Activated naive CD4-positive, alpha-beta T cell (primary cell): Measurements from ENCODE around the gene RUNX1.

Experiments used
- DNase-seq, 4 experiments: peaks; one replicate each; lab custom pipeline; 2025; lab: John Stamatoyannopoulos, UW

Gene RUNX1

DNA sequence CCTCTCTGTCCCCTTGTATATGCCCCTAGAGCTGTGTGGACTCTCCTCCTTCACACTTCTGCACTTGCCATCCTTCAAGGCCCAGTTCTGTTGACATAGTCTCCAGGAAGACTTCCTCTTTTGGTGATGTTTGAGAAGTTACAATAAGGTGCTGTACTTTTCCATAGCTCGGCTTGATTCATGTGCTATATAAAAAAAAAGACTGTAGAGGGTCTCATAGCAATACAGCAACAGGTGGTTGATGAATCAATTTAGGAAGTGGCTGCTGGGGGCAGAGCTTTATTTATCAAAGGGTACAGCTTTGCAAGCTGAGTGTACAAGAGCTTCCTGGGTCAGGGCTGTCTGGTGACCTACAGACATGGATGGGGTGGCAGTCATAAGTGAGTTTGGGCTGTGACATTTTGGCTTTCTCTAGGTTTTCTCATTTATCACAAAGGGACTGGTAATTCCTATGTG, 102.7 kb downstream of the RUNX1 start:
- no peak for DNase-seq

DNA sequence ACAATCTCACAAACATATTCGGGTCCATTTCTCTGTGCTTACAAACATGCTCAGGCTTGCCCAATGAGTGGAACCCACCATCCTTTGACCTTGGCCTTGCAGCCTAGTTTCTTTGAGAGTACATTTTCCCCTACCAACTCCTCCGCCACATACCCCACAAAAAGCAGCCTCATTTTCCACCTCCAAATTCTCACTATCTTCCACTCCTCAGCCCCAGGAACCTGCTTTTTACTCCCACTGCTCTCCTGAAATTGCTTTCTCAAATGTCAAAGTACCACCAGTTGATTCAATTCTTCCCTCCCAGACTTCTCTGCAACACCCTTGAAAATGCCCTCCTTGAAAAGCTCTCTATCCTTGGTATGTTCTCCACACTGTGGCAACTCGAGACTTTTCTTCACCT, 103.8 kb downstream of the RUNX1 start:
- DNase-seq = no peak

DNA sequence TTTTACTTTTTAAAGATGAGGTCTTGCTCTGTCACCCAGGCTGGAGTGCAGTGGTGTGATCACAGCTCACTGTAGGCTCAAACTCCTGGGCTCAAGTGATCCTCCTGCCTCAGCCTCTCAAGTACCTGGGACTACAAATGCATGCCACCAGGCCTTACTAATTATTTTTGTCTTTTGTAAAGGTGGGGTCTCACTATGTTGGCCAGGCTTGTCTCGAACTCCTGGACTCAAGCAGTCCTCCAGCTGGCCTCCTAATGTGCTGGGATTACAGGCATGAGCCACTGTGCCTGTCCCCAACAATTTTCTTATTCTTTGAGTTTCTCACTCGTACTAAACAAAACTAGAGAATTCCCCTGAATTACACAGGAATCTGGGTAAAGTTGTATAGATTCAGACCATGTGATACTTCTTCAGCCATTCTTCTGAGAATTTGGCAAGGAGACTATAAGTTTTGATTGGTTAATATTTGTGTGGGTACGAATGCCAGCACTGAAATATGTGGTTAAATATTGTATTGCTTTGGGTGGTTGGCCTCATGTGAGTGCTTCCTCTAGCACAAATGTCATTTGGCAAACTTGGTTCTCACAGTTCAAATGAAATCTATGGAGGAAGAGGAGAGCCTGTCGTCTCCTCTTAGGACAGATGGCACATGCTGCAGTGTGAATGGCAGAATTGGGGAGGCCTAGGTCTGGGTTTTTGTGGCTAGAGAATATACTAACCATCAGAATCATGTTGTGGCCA, 104.9 kb downstream of the RUNX1 start:
- DNase-seq = no peak

DNA sequence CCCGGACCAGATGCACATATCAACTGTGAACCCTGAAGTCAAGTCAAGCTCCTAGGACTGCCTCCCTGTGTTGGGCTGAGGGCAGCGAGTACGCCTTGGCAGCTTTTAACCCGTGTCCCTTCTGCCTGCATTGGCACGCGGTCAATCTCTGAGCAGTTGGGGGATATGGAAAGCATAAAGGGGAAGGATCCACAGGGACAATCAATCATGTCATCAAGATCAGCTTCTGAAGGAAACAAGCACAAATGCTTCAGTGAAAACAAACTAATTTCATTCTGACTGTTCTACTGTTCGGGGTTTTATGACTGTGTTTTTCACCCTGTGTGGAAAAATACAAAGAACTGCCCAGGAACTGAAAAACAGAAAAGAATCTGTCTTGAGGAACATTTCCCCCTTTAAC, 106.2 kb downstream of the RUNX1 start:
- no peak for DNase-seq

DNA sequence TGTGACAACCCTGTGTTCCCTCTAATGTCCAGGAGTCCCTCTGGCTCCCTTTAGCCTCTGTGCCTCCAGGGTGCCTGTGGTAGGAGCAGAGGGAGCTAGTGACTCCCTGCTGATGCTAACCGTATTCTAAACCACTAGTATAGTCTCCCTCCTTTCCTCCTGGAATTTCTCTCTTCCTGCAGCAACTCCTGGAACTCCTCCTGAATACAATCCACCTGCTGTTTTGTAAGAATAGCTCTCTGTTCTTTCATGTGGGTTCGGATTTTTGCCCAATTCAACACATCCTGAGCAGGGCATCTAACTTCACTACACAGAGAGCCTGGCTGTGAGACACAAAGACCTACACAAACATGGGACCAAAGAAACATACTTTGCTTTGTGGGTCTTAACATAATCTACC, 107.9 kb downstream of the RUNX1 start:
- no peak for DNase-seq

DNA sequence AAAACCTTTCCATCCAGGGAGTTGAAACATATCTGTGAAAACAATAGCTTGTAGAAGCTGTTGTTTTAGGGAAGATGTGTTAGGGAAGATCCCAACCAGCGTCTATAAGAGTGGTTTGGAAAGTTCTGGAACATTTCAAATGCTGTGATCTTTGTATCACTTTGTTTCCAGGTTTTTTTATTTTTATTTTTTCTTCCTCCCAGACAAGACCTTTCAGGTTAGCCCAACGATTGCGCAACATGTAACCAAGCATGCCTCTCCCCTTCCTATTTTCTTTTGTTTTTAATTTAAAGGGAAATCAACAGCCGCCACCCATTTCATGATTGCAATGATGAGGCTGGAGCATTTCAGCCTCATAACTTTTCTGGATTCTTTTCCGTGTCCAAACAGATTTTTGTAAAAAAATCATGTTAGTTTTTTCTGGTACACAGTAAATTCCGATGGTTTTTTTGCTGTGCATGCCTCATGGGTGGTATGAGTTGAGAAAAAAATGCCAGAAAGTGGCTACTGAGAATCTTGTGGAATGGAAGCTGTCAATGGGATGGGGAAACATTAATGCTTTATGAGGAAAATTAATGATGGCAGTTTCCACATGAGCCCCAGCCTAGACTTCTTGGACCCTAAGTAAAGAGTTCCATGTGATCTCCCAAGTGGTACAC, 109.3 kb downstream of the RUNX1 start:
- DNase-seq = no peak

DNA sequence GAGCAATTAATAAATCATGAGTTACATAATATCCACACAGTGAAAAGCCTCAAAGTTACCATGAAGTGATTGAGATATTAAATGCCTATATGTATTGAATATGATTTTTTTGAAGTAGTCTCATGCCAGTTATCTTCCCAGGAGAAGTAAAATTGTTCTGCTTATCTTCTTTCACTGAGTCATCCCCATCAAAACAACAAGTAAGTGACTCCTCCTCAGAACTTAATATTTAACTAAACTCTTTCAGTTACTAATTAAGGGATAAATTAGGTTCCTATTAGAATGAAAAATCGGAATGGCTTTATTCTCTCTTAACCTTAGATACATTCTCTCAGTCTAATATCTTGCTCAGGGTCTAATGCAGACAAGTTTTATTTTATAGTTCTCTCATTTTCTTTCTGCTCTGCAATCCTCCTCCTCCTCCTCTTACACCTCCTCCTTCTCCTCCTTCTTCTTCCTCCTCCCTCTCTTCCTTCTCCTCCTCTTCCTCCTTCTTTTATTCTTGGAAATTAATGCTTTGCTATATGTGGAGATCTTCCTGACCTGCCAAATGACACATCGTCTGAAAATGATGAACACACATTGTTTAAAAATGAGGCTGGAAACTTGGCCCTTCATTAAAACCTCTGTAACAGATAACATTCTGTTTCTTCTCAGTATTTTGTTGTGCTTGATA, 110.9 kb downstream of the RUNX1 start:
- DNase-seq = no peak

DNA sequence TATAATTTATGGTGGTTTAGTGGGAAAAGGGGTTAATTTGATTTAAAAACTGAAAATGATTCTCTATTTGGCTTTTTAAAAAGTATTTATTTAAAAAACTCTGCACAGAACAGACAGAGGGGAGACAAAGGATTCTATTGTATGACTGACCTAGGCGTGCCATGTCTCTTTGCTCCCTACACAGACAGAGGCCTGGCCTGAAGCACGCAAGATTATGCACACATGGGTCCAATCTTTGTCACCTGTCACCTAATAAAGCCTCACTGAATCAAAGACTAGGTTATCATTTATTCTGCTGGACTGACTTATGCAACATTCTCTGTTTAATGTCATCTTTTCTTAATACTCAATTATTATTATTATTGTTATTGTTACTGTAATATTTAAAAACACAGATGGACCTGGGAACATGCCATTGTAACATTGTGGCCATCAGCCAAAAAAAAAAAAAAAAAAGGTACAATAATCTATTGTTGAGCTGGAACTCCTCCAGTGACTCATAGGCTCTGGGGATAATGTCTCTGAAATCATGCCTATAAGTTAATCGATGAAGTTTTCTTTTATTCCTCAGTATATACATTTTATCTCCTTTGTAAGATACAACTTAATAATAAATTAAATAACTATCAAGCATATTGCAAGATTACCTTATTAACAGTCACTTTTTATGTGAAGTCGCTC, 112.1 kb downstream of the RUNX1 start:
- no peak for DNase-seq

DNA sequence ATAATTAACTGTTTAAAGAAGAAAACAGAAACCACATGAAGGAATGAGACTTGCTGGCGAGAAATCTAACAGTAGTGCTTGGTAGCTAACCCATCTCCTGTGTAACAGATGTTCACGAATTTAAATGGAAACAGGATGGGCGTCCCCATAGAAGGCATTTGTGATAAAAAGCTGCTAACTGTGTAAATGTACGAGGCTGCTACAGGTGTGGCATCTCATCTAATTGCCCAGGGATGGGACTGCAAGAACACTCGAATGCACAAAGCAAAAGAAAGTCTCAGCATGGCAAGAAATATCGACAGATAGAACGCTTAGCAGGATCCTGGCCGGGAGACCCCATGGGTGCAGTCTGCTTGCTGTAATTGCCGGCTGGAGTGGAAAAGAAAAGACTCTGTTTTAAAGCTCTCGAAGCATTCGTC, 112.7 kb downstream of the RUNX1 start:
- no peak for DNase-seq

DNA sequence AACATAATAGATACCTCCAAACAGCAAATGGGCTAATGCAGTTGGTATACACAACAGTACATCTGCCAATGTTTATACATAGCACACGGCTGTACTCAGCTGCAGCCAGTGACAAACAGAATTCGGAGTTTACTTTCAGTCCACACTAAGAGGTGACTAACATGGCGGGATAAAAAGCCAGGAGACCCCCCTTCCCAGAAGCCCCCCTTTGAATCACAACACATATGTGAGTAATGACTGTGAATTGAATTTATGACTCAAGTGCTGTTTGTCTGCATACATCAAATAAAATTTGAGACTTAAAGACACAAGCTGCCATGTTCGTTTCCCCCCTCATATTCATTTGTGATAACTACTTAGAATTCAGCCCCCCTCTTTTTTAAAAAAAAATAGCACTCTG, 113.2 kb downstream of the RUNX1 start:
- DNase-seq = no peak

DNA sequence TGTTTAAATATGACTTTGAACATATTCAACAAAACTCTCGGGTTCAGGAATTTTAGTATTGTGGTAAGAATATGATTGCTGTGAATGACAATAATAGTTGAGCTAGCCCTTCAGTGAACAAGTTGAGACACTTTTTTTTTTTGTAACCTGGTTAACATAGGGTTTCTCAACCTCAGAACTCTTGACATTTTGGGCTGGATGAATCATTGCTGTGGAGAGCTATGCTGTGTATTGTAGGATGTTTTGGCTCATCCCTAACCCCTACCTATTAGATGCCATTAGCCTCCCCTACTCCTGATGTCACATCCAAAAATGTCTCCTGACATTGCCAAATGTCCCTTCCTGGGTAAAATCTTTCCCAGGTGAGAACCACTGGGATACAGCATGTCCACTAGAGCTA, 113.7 kb downstream of the RUNX1 start:
- no peak for DNase-seq

DNA sequence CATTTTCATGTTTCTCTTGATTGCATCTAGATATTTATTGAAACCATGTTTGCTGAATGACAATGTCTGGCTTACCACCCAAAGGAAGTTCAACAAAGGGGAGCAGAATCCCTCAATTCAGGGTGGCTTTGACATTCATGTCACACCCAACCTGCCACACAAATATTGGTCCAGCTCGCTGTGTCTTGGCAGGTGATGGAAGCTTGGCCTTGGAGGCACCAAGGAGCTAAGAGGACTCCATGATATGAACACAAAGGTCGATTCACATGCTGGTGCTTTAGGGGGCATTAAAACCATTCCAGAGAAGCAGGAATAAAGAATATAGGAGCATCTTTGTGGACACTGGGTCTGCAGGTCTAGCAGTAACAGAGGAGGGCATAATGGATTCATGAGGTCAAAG, 114.8 kb downstream of the RUNX1 start:
- DNase-seq = no peak

DNA sequence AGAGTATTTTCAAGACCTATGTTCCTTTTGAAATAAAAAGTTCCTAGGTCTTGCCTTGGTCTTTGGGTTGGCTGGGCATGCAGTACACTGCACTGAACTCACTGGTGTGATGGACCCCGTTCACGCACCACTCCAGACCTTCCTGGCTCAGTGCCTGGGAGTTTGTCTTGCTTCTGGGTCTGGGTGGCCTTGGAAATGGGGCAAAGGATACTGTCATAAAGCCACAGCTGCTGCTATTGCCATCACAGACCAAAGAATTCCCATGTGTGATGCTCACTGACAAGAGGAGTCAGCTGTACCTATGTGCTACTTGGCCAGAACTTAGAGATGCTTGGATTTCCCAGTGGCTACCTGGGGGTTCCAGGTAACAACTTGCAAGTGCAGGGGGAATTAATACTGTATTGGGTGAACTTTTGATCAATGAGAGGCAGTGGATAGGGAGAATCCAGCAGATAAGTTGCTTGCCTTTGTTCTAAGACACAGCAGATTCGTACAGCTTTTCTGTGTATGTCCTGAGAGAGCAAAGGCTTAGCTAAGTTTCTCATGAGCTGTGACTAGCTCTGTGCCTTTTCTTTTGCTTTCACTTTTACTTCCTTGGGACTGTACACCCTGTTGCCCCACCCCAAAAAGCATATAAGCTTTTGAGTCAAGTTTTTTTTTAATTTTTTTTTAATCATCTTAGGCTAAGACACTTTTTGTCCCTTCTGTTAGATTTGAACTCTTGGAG, 115.3 kb downstream of the RUNX1 start:
- DNase-seq = no peak

DNA sequence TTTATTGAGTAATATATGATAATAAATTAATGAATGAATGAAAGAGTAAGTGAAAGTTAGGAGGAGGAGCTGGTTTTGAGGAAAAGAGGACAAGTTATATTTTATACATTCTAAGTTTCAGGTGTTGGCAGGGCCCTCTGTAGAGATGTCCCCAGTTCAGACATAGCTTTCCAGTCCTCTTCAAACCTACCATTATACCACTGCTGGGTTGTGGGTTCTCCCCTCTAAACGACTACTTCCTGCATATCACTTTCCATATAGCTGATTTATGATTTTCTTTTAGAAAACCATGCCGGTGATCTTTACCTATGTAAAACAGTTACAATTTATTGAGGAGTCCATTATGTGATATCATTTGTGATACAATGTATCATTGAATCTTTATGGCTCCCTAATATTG, 116.9 kb downstream of the RUNX1 start:
- no peak for DNase-seq

DNA sequence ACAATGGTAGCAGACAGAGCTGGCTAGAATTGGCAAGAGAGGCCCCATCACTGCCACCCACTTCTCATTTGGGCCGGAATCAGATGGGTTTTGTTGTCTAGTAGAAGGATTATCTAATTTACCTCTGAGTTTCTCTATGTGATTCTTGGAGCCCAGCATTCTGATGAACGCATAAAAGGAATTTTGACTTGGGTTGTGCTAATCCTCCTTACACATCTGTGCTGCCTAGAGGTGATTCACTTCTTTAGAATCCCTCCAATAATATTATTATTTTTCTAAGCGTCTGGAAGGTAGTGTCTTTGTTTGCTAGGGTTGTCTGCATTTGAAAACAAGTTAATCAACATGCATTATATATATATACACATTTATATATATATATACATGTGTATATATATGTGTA, 118.1 kb downstream of the RUNX1 start:
- no peak for DNase-seq

DNA sequence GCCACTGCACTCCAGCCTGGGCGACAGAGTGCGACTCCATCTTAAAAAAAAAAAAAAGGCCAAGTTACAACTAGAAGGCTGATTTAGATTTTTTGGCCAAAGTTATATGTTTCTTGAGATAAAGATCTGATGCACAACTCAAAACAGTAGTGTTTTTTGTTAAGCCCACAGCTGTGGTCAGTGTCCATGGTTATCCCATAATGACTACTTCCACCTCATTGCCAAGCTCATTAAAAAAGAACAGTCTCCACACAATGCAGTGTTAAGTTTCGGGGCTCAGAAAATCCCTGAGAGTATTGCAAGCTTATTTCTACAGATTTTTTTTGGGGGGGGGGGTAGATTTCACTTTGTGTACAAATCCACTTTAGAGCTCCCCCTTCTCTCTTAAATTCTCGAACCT, 120.5 kb downstream of the RUNX1 start:
- DNase-seq = no peak

DNA sequence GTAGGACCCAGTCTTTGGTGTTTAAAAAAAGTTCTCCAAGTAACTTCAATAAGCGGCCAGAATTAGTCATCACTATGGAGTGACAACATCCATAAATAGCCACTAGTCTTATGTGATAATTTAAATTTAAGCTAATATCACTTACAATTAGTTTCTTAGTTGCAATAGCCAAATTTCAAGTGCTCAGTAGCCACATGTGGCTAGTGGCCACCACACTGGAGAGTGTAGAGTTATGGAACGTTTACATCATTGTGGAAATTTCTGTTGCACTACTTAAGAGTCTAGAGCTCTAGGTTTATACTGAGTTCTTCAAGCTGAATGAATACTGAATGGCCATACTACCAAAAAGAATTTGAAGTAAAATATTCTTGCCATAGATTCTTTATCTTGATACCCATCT, 121.1 kb downstream of the RUNX1 start:
- DNase-seq = no peak

DNA sequence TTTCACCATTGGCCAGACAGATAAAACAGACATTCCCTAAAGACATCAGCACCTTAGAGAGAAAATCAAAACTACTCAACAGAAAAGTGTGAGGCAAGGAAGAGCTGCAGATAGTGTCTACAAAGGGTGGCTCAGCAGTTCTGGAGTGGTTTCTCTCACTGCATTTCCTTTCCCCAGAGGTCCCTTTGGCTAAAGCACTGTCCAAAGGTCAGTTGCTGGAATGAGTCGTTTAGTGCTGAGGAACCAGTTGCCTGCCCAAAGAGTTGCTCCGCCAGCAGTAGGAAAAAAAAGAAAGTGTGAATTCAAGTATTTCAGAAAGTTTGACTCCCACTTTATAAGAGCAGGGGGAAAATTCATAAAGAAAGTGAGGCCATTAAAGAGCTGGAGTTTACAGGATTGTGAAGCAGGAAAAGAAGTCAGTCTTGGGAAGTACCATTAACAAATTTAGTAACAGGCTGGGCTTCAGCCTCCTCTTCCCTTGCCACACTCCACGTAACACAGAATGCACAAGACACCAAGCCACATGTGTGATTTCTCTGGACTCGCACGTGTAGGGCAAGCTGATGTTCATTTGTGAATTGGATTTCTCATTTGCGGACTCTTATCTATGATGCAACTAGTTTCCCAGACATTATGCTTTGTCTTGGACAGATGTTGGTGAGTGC, 122.2 kb downstream of the RUNX1 start:
- no peak for DNase-seq

DNA sequence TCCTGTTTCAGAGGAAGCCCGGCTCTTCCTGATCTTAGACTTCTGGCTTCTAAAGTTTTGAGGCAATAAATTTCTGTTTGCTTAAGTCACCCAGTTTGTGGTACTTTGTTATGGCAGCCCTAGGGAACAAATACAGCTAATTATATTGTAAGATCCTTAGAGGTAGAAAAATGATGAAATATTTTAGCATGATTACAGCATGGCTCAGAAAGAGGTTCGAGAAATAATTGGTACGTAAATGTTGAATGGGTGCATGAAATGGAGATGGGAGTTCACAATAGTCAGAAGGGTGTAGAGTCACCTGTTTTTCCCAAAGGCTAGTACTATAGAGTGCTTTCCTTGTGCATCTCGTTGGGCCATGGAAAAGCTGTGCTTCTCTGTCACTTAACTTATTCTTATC, 123.5 kb downstream of the RUNX1 start:
- DNase-seq = no peak

DNA sequence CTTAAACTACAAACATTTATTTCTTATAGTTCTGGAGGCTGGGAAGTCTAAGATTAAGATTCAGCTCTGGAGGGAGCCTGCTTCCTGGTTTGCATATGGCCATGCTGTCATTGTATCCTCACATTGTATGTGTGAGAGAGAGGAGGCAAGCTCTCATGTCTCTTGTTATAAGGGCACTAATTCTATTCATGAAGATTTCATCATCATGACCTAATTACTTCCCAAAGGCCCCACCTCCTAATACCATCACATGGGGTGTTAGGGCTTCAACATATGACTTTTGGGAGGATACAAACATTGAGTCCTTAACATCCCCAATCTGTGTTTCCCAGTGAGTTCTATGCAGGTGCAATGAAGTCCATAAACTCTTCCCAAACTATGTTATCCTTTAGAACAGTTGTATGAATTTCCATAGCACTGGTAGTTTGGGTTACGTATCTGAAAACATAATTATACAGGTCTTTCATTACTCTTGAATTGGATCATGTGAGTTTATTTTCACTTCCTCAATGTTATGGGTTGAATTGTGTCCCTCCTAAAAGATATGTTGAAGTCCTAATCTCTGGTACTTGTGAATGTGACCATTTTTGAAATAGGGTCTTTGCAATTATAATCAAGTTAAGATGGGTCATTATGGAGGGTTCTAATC, 124.2 kb downstream of the RUNX1 start:
- no peak for DNase-seq

DNA sequence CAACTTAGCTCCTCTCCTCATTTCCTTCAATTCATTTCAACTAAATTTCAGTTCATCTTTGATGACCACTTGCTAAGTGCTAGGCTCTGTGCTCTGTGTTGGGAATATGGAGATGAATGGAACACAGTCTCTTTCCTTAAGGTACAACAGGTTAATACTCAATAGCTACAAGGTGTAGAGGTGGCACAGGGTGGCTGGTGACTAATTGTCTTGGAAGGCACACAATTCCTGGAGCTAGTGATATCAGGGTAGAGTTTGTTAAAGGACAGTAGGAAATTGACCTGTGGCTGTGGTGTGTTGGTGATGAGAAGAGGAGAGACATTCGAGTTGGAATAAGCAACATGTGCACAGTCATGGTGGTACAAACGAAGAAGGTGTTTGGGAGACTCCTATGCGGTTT, 124.9 kb downstream of the RUNX1 start:
- no peak for DNase-seq
